ENCODE data around the gene CSPG4.
"Not testable (repeated sequence)": the region's sequence is repeated elsewhere in the genome, so short reads cannot be mapped to it uniquely, and the experiment has no call there.

The CSPG4 gene

GRCh38 chr15:75725006-75725718 is 12.5 kb upstream of the CSPG4 start:
- no peak for DNase-seq (ENCODE audit: low spot score)

GRCh38 chr15:75723847-75724660 is 11.4 kb upstream of the CSPG4 start:
- DNase-seq (ENCODE audit: low spot score) = peak; percentile 53

- DNase-seq (ENCODE audit: low spot score) = no peak
Measured at GRCh38 chr15:75723171-75723846, 10.7 kb upstream of the CSPG4 start.

GRCh38 chr15:75721923-75722870 is 9.5 kb upstream of the CSPG4 start:
- no peak for DNase-seq (ENCODE audit: low spot score)

- no peak for DNase-seq (ENCODE audit: low spot score)
Measured at GRCh38 chr15:75721480-75721922, 8.9 kb upstream of the CSPG4 start.

GRCh38 chr15:75720787-75721479 is 8.3 kb upstream of the CSPG4 start:
- no peak for DNase-seq (ENCODE audit: low spot score)

GRCh38 chr15:75720297-75720696 is 7.6 kb upstream of the CSPG4 start:
- DNase-seq (ENCODE audit: low spot score) = no peak

GRCh38 chr15:75718328-75718727 is 5.7 kb upstream of the CSPG4 start:
- no peak for DNase-seq (ENCODE audit: low spot score)

- not testable (repeated sequence) for DNase-seq (ENCODE audit: low spot score)
Measured at GRCh38 chr15:75717001-75717400, 4.4 kb upstream of the CSPG4 start.

GRCh38 chr15:75716249-75716950 is 3.8 kb upstream of the CSPG4 start:
- not testable (repeated sequence) for DNase-seq (ENCODE audit: low spot score)

- not testable (repeated sequence) for DNase-seq (ENCODE audit: low spot score)
Measured at GRCh38 chr15:75715312-75715832, 2.7 kb upstream of the CSPG4 start.

- DNase-seq (ENCODE audit: low spot score) = no peak
Measured at GRCh38 chr15:75714195-75714594, 1.5 kb upstream of the CSPG4 start.

- DNase-seq (ENCODE audit: low spot score) = no peak
Measured at GRCh38 chr15:75713338-75713895, 769 bp upstream of the CSPG4 start.

GRCh38 chr15:75711495-75711894 is 1.2 kb downstream of the CSPG4 start:
- not testable (repeated sequence) for DNase-seq (ENCODE audit: low spot score)

GRCh38 chr15:75710874-75711273 is 1.8 kb downstream of the CSPG4 start:
- not testable (repeated sequence) for DNase-seq (ENCODE audit: low spot score)

- DNase-seq (ENCODE audit: low spot score) = not testable (repeated sequence)
Measured at GRCh38 chr15:75709458-75709857, 3.2 kb downstream of the CSPG4 start.

- DNase-seq (ENCODE audit: low spot score) = no peak
Measured at GRCh38 chr15:75706682-75706954, 6.0 kb downstream of the CSPG4 start.

GRCh38 chr15:75705854-75706681 is 6.6 kb downstream of the CSPG4 start:
- no peak for DNase-seq (ENCODE audit: low spot score)

GRCh38 chr15:75705375-75705774 is 7.3 kb downstream of the CSPG4 start:
- DNase-seq (ENCODE audit: low spot score) = not testable (repeated sequence)

Data from pons (tissue), 1 donor.